LNCAP (cell line): ENCODE results near the gene SPATA16.

Source experiments
- CTCF ChIP-seq: fragments of 450-650 bp; IDR thresholded peaks from 2 replicates; pipeline ENCODE4 v1.5.1; 2017; ENCODE audit warnings: mild to moderate bottlenecking

Gene SPATA16

GRCh38 chr3:172846706-172847105 lies 294.3 kb downstream of the SPATA16 start:
- no peak for TF ChIP-seq CTCF

DNA sequence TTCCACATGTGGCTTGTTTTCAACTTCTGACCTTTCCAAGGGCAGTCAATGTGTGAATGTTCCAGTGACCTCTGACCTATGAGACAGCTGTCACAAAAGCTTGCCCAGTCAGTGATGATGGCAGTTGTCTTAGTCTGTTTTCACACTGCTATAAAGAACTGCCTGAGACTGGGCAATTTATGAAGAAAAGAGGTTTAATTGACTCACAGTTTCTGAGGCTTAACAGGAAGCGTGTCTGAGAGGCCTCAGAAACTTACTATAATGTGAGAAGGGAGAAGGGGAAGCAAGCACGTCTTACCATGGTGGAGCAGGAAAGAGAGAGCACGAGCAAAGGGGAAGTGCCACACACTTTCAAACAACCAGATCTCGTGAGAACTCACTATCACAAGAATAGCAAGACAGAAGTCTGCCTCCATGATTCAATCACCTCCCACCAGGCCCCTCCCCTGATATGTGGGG lies 294.9 kb downstream of the SPATA16 start:
- no peak for TF ChIP-seq CTCF

- TF ChIP-seq CTCF, result no peak
Measured at GRCh38 chr3:172844428-172844827, 296.6 kb downstream of the SPATA16 start.

DNA sequence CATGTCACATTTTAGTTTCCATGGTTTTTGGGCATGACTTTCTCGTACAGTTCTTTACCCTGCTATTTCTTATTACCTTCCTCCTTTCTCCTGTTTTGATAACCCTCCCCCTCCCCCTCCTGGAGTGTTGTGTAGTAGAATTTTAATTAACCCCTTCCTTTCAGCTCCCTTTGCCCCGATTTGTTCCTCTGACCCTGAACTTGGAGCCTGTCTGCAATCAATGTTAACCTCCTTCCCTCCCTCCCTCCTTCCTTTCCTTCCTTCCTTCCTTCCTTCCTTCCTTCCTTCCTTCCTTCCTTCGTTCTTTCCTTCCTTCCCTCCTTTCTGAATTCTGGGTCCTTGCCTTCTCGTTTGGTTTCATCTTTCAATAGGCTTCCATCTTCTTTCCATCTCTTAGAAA lies 300.1 kb downstream of the SPATA16 start:
- no peak for TF ChIP-seq CTCF

GRCh38 chr3:172840463-172840862 lies 300.6 kb downstream of the SPATA16 start:
- TF ChIP-seq CTCF, result no peak

GRCh38 chr3:172839679-172840078 lies 301.4 kb downstream of the SPATA16 start:
- no peak for TF ChIP-seq CTCF
